NCI-H2081 treated with DMSO at 0.1 percent for 48 hours (cell line): ENCODE results near the gene CWC25.
A peak's percentile ranks its signal among the peaks of the same experiment; 100 is the strongest.
"Not testable (repeated sequence)": the region's sequence is repeated elsewhere in the genome, so short reads cannot be mapped to it uniquely, and the experiment has no call there.

Experiments
- DNase-seq: peaks from one replicate; lab custom pipeline; 2025; lab: John Stamatoyannopoulos, UW

CWC25 gene

GRCh38 chr17:38852771-38853291 is 27.7 kb upstream of the CWC25 start:
- no peak for DNase-seq

DNA sequence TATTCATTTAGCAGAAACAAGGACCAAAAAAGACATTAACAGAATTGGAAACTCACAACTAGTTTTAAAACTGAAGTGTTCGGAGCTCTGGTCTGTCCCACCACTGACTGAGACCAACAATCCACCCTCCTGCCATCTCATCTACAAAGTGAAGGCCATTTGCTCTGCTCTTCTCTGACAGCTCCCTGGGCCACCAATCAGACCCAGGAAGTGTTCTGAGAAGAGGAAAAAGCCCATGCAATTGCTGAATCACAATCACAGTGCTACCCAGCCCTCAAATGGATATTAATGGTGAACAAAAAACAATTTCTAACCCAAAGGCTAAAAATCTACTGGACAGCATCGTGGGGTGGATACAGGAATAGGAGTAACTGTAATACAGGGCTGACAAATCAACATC is 26.3 kb upstream of the CWC25 start:
- DNase-seq: no peak

DNA sequence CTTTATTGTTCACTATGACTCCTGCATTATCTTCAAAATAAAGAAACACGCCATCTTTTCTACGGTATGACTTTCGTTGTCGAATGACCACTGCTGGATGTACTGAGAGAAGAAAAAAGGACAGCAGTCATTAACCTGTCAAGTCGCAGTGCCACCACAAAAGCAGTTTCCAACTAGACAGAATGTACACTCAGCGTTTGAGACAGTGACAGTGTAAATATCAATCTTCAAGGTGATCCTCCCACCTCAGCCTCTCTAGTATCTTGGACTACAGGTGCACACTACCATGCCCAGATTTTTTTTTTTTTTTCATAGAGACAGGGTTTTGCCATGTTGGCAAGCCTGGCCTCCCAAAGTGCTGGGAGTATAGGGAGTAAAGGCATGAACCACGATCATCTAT is 25.3 kb upstream of the CWC25 start:
- DNase-seq: no peak

GRCh38 chr17:38848939-38849605 is 24.0 kb upstream of the CWC25 start:
- DNase-seq: no peak

- DNase-seq: no peak
Measured at GRCh38 chr17:38848557-38848891, 23.4 kb upstream of the CWC25 start.

DNA sequence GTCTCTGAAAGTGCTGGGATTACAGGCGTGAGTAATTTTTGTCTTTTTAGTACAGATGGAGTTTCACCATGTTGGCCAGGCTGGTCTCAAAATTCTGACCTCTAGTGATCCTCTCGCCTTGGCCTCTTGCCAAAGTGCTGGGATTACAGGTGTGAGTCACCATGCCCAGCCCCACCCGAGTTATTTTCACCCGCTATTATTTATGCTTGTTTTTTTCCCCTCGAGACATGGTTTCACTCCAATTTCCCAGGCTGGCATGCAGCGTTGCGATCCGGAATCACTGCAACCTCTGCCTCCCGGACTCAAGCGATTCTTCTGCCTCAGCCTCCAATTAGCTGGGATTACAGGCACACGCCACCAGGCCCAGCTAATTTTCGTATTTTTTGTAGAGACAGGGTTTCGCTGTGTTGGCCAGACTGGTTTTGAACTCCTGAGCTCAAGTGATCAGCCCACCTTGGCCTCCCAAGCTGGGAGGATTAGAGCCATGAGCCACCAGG is 19.2 kb upstream of the CWC25 start:
- DNase-seq: no peak

GRCh38 chr17:38825762-38826247 is 684 bp upstream of the CWC25 start:
- DNase-seq: no peak

- no peak for DNase-seq
Measured at GRCh38 chr17:38815576-38816193, 9.4 kb downstream of the CWC25 start.

DNA sequence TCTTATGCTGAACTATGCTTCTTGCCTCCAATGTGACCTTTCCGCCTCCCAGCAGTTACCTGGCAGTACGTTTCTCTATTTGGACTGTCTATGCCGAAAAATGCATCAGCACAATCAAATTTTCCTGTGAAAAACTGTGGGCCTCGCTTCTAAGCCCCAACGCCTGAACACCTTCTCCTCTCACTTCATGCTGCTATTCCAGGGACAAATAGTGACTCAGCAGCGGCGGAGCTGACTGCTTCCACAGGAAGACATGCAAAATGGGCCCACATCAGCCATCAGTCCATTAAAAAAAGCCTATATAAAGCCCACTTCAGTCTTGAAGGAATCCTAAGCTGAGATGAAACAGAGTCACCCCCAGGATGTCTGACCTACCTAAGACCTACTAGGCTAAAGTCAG is 15.3 kb downstream of the CWC25 start:
- DNase-seq: no peak

GRCh38 chr17:38800237-38800760 is 24.8 kb downstream of the CWC25 start:
- no peak for DNase-seq

- peak; percentile 89 for DNase-seq
Measured at GRCh38 chr17:38799501-38800236, 25.5 kb downstream of the CWC25 start, which contains the start of gene PIP4K2B. TSS of gene PIP4K2B (minus strand) at chr17:38799556. CDS start at chr17:38799424, 132 bp downstream.

DNA sequence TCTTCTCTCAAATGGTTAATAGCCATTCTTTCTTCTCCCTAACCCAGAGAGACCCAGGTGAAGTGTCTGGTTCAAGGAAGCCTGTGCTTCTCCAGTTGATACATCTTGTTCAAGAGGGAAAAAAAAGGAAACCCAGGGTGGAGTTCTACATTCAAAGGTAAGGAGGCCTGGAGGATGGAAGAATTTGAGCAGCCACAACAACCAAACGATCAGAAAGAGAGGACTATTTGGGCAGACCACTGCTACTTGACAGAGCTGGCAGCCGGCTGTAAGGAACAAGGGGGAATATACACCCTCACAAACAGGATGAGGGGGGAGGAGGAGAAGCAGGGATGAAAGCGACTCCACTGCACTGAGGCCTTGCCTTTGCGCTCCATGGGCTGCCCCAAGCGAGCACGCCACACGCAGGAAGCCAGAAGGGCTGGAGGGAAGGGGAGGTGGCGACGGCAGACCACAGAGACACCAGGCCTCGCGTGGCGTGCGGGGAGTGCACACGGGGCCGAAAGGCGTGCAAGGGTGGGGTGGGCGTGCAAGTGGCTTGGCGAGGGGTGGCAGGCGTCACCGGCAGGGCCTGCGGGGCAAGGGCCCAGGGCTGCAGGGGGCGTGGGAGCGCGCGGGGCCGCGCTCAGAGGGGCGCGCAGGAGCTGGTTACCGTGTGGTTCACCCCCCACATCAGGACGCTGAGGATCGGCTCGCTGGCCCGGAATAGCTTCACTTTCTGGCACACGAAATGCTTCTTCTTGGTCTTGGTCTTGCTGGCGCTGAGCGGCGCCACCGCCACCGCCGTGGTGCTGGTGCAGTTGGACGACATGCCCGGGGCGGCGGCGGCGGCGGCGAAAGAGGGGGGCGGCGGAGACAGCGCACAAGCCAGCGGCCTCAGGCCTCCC is 26.3 kb downstream of the CWC25 start:
- DNase-seq: no peak

- DNase-seq: no peak
Measured at GRCh38 chr17:38797828-38798227, 27.3 kb downstream of the CWC25 start.

DNA sequence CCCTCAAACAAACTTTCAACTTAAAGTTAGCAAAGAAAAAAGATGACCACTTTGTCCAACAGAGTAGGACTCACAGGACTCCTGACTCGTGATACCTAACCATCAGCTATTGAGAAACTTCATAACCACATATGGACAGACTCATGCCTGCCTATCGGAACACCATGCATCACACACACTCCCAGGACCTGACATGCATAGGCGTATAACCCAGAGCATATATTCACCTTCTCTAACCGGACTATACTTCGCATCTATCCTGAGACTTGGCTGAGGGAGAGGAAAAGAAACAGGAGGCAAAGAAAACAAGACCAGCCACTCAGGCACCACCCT is 28.0 kb downstream of the CWC25 start:
- no peak for DNase-seq

GRCh38 chr17:38796451-38797157 is 28.5 kb downstream of the CWC25 start:
- DNase-seq: no peak

DNA sequence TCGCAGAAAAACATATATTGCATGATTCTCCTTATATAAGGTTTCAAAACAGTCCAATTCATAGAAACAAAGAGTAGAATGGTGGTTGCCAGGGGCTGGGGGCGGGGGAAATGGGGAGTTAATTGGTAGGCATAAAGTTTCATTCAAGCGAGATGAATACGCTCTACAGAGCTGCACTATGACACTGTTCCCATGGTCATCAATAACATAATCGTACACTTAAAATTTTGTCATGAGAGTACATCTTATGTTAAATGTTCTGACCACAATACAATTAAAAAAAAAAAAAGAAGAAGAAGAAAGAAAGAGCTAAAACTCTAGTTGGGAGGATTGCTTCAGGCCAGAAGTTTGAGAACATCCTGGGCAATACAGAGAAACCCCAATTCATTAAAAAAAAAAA is 30.9 kb downstream of the CWC25 start:
- no peak for DNase-seq

GRCh38 chr17:38791162-38791561 is 34.0 kb downstream of the CWC25 start:
- no peak for DNase-seq

GRCh38 chr17:38790148-38790707 is 34.9 kb downstream of the CWC25 start:
- DNase-seq: not testable (repeated sequence)

GRCh38 chr17:38789185-38789584 is 35.9 kb downstream of the CWC25 start:
- no peak for DNase-seq

GRCh38 chr17:38787999-38788398 is 37.1 kb downstream of the CWC25 start:
- DNase-seq: not testable (repeated sequence)

- no peak for DNase-seq
Measured at GRCh38 chr17:38786372-38786771, 38.7 kb downstream of the CWC25 start.
